ENCODE data around the gene MROH2B.

Gene MROH2B

DNA sequence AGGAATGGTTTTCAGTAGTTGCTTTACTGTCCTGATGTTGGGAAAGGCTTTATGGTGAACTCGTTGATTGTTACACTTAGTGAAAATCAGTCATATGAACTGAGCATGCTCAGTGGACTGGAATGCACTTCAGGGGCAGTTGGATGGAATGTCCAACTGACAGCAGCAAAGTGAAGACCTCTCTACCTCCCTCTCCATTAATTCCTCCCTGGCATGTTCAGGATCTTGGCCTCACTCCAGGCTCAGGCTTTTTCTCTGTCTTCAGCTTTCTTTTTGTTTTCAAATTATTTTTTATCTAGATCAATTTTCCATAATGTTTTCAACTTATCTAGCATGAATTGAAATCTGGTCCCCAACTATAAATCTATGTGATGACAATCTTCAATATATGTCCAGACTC lies at the start of gene MROH2B:
MROH2B (minus strand) TSS at position 101 of the 400 bp plus-strand sequence. CDS start 490 bp downstream, outside the sequence.
- no peaks in the 10 kb centered on the region for H3K36me3 ChIP-seq (ENCODE audit: control insufficient read depth, insufficient read depth, low read length)
- no peak for DNase-seq (ENCODE audit: extremely low read depth, insufficient read length)
- H3K4me3 ChIP-seq (replicated peaks; ENCODE audit: low read depth, low read length): no peak within 1 kb of the TSS
- TF ChIP-seq, protein P1, sequence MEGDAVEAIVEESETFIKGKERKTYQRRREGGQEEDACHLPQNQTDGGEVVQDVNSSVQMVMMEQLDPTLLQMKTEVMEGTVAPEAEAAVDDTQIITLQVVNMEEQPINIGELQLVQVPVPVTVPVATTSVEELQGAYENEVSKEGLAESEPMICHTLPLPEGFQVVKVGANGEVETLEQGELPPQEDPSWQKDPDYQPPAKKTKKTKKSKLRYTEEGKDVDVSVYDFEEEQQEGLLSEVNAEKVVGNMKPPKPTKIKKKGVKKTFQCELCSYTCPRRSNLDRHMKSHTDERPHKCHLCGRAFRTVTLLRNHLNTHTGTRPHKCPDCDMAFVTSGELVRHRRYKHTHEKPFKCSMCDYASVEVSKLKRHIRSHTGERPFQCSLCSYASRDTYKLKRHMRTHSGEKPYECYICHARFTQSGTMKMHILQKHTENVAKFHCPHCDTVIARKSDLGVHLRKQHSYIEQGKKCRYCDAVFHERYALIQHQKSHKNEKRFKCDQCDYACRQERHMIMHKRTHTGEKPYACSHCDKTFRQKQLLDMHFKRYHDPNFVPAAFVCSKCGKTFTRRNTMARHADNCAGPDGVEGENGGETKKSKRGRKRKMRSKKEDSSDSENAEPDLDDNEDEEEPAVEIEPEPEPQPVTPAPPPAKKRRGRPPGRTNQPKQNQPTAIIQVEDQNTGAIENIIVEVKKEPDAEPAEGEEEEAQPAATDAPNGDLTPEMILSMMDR (IDR thresholded peaks at IDR 0.05; ENCODE audit: insufficient read depth, low read length, poor library complexity, severe bottlenecking): no peak
- no peaks in the 10 kb centered on the region for H3K27me3 ChIP-seq (replicated peaks; ENCODE audit: control insufficient read depth, insufficient read depth, low read length)

DNA sequence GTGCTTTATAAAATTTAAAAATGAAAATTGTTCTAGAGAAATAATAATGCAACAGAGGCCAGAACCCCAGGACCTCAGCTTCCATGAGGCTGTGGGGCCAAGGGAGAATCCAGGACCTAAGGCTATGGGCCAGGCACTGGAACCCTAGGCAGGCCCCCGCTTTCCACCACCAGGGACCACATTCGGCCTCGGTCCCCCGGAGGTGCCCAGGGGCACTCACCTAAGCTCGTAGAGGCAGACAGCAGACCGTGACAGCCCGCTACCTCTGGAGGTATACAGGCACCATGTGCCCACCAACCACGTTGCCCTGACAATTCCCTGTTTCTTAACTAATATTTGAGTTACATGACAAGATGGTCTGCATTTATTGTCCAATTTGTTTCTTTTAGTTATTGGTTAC lies 49.5 kb upstream of the MROH2B start:
- Histone ChIP-seq H3K4me3 (replicated peaks; ENCODE audit: low read depth, low read length) (no peak overlapping the region), H3K36me3 (ENCODE audit: control insufficient read depth, insufficient read depth, low read length) (no peaks in the 10 kb centered on the region), H3K27me3 (replicated peaks; ENCODE audit: control insufficient read depth, insufficient read depth, low read length) (no peaks in the 10 kb centered on the region)
- DNase-seq (ENCODE audit: extremely low read depth, insufficient read length): no peak
- TF ChIP-seq, protein P1 (IDR thresholded peaks at IDR 0.05; ENCODE audit: insufficient read depth, low read length, poor library complexity, severe bottlenecking): no peak

DNA sequence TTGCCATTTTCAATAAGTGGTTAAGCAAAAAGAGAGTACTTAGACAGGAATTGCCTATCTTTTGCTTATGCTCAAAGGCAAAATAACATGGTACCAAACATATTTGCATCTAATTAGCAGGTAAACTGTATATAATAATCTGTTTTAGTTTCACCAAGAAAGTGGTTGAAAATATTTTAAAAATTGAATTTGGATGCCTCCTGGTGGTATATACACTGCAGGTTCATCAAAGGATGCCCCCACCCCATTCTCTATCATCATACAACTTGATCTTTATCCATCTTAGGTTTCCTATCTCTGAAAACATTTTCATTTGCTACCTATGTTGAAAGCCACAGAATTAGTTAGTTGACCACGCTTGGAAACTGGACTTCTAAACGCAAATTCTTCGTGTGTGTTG lies 47.0 kb upstream of the MROH2B start:
- no peak overlapping the region for H3K4me3 ChIP-seq (replicated peaks; ENCODE audit: low read depth, low read length)
- TF ChIP-seq, protein P1 (IDR thresholded peaks at IDR 0.05; ENCODE audit: insufficient read depth, low read length, poor library complexity, severe bottlenecking): no peak
- H3K36me3 ChIP-seq (ENCODE audit: control insufficient read depth, insufficient read depth, low read length): no peaks in the 10 kb centered on the region
- no peaks in the 10 kb centered on the region for H3K27me3 ChIP-seq (replicated peaks; ENCODE audit: control insufficient read depth, insufficient read depth, low read length)
- DNase-seq (ENCODE audit: extremely low read depth, insufficient read length): no peak

DNA sequence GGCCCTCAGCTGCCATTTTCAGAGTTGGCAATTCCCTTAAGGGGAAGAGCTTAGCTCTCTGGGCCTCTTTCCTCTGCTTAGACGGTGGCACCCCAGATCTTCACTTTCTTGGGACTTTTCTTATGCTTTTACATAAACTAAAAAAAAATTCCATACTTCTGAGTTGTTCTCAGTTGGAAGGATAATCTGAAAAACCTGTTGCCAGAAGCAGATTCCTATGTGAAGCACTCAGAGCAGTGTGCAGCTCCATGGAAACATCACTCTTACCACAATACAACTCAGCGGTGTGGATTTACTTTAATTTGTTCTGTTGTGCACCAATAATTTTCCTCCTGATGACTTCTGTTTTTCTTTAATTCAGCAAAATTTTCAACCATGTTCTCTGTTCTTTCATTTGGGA lies 44.1 kb upstream of the MROH2B start:
- DNase-seq (ENCODE audit: extremely low read depth, insufficient read length): no peak
- no peak overlapping the region for H3K4me3 ChIP-seq (replicated peaks; ENCODE audit: low read depth, low read length)
- no peaks in the 10 kb centered on the region for H3K27me3 ChIP-seq (replicated peaks; ENCODE audit: control insufficient read depth, insufficient read depth, low read length)
- TF ChIP-seq, protein P1 (IDR thresholded peaks at IDR 0.05; ENCODE audit: insufficient read depth, low read length, poor library complexity, severe bottlenecking): no peak
- H3K36me3 ChIP-seq (ENCODE audit: control insufficient read depth, insufficient read depth, low read length): no peaks in the 10 kb centered on the region

DNA sequence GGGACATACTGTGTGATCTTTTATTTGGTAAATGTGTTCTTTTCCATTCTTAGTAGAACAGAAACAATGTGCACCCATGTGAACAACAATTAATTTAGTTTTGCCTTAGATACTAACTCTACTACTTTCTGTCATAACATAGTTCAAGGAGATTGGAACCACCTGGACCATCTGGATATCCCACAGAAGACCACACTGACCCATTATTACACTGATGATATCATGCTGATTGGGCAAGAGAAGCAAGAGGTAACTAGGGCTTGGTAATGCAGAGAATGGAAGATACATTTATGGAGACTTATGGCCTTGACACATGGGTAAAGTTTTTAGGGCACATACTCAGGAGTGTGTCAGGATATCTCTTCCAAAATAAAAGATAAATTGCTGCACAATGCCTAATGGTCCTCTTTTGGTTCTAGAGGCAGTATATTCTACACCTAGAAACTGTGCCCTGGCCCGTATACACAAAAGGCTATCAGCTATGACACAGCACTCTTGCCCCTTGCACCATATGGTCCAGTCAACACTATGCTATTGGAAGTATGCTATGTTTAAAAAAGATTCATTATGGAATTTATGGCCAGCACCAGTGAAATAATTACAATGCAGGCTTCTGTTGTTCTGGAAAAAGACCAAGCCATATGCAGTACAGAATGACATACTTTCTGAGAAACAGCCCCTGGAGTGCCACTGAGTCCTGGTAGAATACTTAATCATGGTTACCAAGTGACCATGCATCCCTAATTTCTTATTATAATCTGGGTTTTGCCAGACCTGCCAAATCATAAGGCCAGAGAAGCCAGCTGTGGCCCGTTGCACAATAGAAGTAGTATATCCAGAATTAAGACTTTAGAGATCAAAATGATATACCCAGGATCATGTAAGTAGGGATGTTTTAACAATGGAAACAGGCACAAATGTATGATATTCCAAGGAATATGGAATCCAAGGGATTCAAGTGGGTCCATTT lies 41.6 kb upstream of the MROH2B start:
- DNase-seq (ENCODE audit: extremely low read depth, insufficient read length): no peak
- TF ChIP-seq, protein P1 (IDR thresholded peaks at IDR 0.05; ENCODE audit: insufficient read depth, low read length, poor library complexity, severe bottlenecking): no peak
- Histone ChIP-seq H3K36me3 (ENCODE audit: control insufficient read depth, insufficient read depth, low read length) (no peaks in the 10 kb centered on the region), H3K27me3 (replicated peaks; ENCODE audit: control insufficient read depth, insufficient read depth, low read length) (no peaks in the 10 kb centered on the region), H3K4me3 (replicated peaks; ENCODE audit: low read depth, low read length) (no peak overlapping the region)
